ENCODE measurements around the gene FAS.
"Not testable (repeated sequence)": the region's sequence is repeated elsewhere in the genome, so short reads cannot be mapped to it uniquely, and the experiment has no call there.

FAS gene

DNA sequence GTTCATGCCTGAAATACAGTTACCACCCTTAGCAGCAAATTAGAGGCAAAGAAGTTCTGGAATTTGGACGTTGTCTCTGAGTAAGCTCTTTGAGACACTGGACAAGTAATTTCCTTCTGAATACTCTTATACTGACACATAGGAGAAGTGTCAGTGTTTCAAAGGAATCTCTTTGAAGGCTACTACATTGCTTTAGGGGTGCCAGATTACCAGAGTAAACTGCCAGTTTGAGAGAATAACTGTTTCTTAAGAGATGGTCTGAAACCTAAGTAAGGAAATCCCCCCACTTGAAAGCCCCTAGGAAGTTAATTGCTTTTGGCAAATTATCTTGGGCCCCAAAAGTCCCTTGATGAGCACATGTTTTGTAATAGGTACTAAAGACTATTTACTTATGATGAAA, 3.4 kb downstream of the FAS start:
- Histone ChIP-seq H3K27me3 (replicated peaks; ENCODE audit: control insufficient read depth, insufficient read depth, low read length) (no peaks in the 10 kb centered on the region), H3K4me3 (ENCODE audit: low read length) (peak overlapping the region; percentile 98), H3K36me3 (ENCODE audit: control insufficient read depth, insufficient read depth, low read length, severe bottlenecking) (no peaks in the 10 kb centered on the region), H3K9me3 (ENCODE audit: control insufficient read depth, low read length) (no peaks in the 10 kb centered on the region), H3K9ac (ENCODE audit: low read length) (peak overlapping the region; percentile 99), H3K4me1 (ENCODE audit: control insufficient read depth, insufficient read depth, low read length) (peaks cover 49% of the 10 kb centered on the region)
- DNase-seq (ENCODE audit: low read depth): peak; percentile 46

DNA sequence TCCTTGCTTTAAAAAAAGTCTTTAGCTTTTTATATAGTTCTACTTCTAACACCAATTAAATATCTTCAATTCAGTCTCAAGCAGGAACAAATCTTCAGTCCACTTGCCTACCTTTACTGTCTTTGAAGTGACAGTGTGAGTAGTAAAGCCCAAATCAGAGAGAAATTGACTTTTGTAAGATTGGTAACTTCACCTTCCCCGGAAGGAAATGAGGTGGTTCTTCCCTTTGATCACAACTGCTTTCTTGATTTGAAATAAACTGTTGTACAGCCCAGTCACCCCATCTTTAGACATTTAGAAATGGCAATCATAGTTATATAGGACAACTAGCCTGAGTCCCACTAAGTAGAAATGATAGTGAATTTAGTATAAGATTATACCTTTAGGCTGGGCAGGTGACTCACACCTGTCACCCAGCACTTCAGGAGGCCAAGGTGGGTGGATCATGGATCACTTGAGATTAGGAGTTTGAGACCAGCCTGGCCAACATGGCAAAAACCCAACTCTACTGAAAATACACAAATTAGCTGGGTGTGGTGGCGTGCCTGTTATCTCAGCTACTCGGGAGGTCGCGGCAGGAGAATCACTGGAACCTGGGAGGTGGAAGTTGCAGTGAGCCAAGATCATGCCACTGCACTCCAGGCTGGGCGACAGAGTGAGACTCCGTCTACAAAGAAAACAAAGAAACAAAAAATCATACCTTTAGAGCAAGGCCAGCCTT, 4.7 kb downstream of the FAS start:
- DNase-seq (ENCODE audit: low read depth): no peak
- Histone ChIP-seq H3K27me3 (replicated peaks; ENCODE audit: control insufficient read depth, insufficient read depth, low read length) (no peaks in the 10 kb centered on the region), H3K9me3 (ENCODE audit: control insufficient read depth, low read length) (no peaks in the 10 kb centered on the region), H3K4me1 (ENCODE audit: control insufficient read depth, insufficient read depth, low read length) (peaks cover 51% of the 10 kb centered on the region), H3K4me3 (ENCODE audit: low read length) (no peak overlapping the region), H3K36me3 (ENCODE audit: control insufficient read depth, insufficient read depth, low read length, severe bottlenecking) (no peaks in the 10 kb centered on the region), H3K9ac (ENCODE audit: low read length) (no peak overlapping the region)

DNA sequence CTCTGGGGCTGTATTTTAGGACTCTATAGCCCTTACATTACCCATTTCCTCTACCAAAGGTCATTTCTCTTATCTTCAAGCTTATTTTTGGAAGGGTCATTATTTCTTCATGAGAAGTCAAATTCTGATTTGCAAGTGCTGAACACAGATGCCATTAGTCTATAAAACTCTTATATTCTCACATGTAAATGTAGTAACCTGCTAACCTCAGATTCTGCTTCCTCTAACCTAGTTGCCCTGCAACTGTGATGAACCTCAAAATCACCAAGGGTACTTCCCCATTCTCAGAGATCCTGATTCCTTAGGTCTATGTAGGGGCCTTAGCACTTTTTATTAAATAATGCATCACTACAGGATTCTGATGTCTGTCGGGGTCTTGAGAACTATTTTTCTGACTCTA, 6.3 kb downstream of the FAS start:
- Histone ChIP-seq H3K4me3 (ENCODE audit: low read length) (no peak overlapping the region), H3K9me3 (ENCODE audit: control insufficient read depth, low read length) (no peaks in the 10 kb centered on the region), H3K27me3 (replicated peaks; ENCODE audit: control insufficient read depth, insufficient read depth, low read length) (no peaks in the 10 kb centered on the region), H3K9ac (ENCODE audit: low read length) (no peak overlapping the region), H3K36me3 (ENCODE audit: control insufficient read depth, insufficient read depth, low read length, severe bottlenecking) (no peaks in the 10 kb centered on the region), H3K4me1 (ENCODE audit: control insufficient read depth, insufficient read depth, low read length) (peaks cover 62% of the 10 kb centered on the region)
- no peak for DNase-seq (ENCODE audit: low read depth)

DNA sequence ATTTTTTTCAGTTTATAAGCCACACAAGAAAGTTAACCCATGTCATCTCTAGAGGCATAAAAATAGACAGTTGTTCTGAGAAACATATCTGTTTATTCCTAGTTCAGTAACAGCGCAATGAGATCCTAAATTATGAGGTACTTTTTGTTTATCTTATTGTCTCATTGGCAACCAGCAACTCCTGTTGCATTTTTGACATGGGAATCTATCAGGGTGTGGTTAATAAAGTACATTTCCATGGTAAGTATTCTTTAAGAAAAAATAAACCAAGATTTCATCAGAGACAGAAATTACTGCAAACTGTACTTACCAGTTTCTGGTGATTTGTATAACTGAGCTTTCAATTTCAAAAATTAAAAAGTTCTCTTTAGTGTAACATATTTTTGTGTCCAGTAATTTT, 9.0 kb downstream of the FAS start:
- DNase-seq (ENCODE audit: low read depth): peak; percentile 46
- Histone ChIP-seq H3K4me1 (ENCODE audit: control insufficient read depth, insufficient read depth, low read length) (peaks cover 43% of the 10 kb centered on the region), H3K9ac (ENCODE audit: low read length) (peak overlapping the region; percentile 82), H3K36me3 (ENCODE audit: control insufficient read depth, insufficient read depth, low read length, severe bottlenecking) (peaks cover 19% of the 10 kb centered on the region), H3K9me3 (ENCODE audit: control insufficient read depth, low read length) (no peaks in the 10 kb centered on the region), H3K4me3 (ENCODE audit: low read length) (peak overlapping the region; percentile 76), H3K27me3 (replicated peaks; ENCODE audit: control insufficient read depth, insufficient read depth, low read length) (no peaks in the 10 kb centered on the region)

DNA sequence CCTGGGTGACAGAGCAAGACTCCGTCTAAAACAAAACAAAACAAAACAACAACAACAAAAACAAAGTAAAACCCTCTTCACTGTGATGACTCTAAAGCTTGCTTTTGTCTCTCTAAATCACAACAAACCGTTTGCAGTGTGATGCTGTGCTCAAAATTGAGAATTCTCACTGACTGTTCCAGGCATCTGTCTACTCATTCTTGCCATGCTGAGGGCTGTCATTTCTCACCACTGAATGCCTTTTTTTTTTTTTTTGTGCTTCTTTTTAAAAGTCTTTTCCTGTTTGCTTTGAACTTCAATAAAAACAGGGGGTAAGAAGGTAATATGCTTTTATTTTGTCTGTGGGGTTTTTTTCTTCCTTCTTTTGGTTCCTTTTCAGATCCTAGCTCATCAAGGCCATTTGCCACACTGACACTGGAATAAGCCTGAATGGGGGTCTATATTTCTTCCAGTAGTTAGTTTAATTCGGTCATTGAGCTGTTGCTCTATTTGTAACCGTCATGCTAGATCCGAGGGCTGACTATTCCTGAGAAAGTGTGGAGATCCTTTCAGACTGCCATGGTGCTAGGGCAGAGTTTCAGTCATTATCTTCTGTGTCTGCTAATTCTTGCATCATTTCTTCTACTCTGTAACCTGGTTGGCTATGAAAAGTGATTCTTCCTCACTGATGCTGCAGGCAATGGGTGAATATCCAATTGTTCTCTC, 10.6 kb downstream of the FAS start:
- peak overlapping the region; percentile 82 for H3K9ac ChIP-seq (ENCODE audit: low read length)
- H3K4me3 ChIP-seq (ENCODE audit: low read length): peak overlapping the region; percentile 76
- peaks cover 31% of the 10 kb centered on the region for H3K4me1 ChIP-seq (ENCODE audit: control insufficient read depth, insufficient read depth, low read length)
- DNase-seq (ENCODE audit: low read depth): no peak
- peaks cover 31% of the 10 kb centered on the region for H3K36me3 ChIP-seq (ENCODE audit: control insufficient read depth, insufficient read depth, low read length, severe bottlenecking)
- H3K27me3 ChIP-seq (replicated peaks; ENCODE audit: control insufficient read depth, insufficient read depth, low read length): no peaks in the 10 kb centered on the region
- no peaks in the 10 kb centered on the region for H3K9me3 ChIP-seq (ENCODE audit: control insufficient read depth, low read length)

DNA sequence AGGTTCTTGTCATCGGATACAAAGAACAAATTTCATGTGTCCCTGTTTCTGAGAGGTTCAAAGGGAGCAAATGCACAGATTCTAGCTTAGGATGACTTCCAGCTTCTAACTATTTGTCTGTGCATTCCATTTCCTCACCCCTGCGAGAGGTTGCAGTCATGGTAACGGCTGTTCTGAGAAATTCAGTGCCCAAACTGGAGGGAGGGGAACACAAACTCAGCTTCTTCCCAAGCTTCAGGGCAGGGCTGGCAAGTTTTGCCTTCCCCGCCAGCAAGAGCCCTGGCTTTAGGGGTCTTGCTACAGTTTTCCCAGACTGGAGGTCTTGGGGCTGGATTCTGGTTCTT, 11.1 kb downstream of the FAS start:
- Histone ChIP-seq H3K27me3 (replicated peaks; ENCODE audit: control insufficient read depth, insufficient read depth, low read length) (no peaks in the 10 kb centered on the region), H3K9ac (ENCODE audit: low read length) (peak overlapping the region; percentile 82), H3K4me1 (ENCODE audit: control insufficient read depth, insufficient read depth, low read length) (peaks cover 28% of the 10 kb centered on the region), H3K9me3 (ENCODE audit: control insufficient read depth, low read length) (no peaks in the 10 kb centered on the region), H3K4me3 (ENCODE audit: low read length) (peak overlapping the region; percentile 76), H3K36me3 (ENCODE audit: control insufficient read depth, insufficient read depth, low read length, severe bottlenecking) (peaks cover 36% of the 10 kb centered on the region)
- DNase-seq (ENCODE audit: low read depth): peak; percentile 65

DNA sequence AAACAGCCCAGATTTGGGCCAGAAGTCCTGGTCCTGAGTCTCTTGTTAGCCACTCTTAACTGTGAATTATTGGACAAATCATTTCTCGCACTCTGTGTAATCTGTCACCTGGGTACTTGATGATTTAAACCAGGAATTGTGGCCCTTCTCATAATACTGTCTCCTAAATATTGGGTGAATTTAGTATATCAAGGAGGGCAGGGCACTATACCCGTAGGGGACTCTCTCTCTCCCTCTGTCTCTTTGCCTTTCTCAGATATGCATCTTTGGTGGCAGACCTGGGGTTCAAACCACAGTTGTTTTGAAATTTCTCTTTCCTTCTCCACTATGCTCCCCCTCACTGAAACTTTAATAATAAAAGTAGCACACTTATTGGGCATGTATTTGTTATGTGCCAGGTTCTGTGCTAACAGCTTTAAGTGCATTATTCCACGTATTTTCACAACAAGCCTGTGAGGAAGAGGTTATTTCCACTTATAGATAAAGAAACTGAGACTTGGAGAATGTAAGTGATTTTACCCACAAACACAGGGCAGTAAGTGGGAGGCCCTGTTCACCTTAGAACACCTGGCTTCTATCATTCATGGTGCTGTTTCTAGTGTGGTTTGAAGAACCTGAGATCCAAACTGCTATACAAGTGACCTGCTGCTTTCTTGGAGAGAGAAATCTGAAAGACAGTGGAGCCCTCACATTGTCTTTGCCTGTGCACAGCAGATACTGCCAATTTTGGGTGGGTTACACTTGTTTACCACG, 11.8 kb downstream of the FAS start:
- peaks cover 42% of the 10 kb centered on the region for H3K36me3 ChIP-seq (ENCODE audit: control insufficient read depth, insufficient read depth, low read length, severe bottlenecking)
- no peak overlapping the region for H3K4me3 ChIP-seq (ENCODE audit: low read length)
- no peaks in the 10 kb centered on the region for H3K27me3 ChIP-seq (replicated peaks; ENCODE audit: control insufficient read depth, insufficient read depth, low read length)
- no peak overlapping the region for H3K9ac ChIP-seq (ENCODE audit: low read length)
- H3K4me1 ChIP-seq (ENCODE audit: control insufficient read depth, insufficient read depth, low read length): peaks cover 25% of the 10 kb centered on the region
- DNase-seq (ENCODE audit: low read depth): no peak
- H3K9me3 ChIP-seq (ENCODE audit: control insufficient read depth, low read length): no peaks in the 10 kb centered on the region

DNA sequence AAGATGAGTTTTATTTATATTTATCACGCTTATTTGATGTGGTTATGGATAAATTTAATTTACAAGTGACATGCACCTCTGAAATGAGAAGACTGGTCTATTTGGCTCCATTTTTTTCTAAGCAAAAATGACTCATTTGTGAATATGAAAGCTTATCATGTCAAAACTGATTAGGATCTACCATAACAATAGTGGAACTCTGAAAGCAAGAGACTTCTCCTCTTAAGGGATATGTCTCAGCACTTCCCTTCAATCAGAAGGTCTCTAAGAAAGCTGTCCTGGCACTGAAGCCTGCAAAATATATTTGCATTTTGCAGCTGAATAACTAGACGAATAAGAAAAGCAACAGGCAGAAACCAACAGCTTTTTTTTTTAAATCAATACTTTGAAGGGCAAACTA, 12.7 kb downstream of the FAS start:
- peak; percentile 47 for DNase-seq (ENCODE audit: low read depth)
- peaks cover 51% of the 10 kb centered on the region for H3K36me3 ChIP-seq (ENCODE audit: control insufficient read depth, insufficient read depth, low read length, severe bottlenecking)
- peaks cover 25% of the 10 kb centered on the region for H3K4me1 ChIP-seq (ENCODE audit: control insufficient read depth, insufficient read depth, low read length)
- no peaks in the 10 kb centered on the region for H3K9me3 ChIP-seq (ENCODE audit: control insufficient read depth, low read length)
- no peak overlapping the region for H3K9ac ChIP-seq (ENCODE audit: low read length)
- no peak overlapping the region for H3K4me3 ChIP-seq (ENCODE audit: low read length)
- no peaks in the 10 kb centered on the region for H3K27me3 ChIP-seq (replicated peaks; ENCODE audit: control insufficient read depth, insufficient read depth, low read length)

DNA sequence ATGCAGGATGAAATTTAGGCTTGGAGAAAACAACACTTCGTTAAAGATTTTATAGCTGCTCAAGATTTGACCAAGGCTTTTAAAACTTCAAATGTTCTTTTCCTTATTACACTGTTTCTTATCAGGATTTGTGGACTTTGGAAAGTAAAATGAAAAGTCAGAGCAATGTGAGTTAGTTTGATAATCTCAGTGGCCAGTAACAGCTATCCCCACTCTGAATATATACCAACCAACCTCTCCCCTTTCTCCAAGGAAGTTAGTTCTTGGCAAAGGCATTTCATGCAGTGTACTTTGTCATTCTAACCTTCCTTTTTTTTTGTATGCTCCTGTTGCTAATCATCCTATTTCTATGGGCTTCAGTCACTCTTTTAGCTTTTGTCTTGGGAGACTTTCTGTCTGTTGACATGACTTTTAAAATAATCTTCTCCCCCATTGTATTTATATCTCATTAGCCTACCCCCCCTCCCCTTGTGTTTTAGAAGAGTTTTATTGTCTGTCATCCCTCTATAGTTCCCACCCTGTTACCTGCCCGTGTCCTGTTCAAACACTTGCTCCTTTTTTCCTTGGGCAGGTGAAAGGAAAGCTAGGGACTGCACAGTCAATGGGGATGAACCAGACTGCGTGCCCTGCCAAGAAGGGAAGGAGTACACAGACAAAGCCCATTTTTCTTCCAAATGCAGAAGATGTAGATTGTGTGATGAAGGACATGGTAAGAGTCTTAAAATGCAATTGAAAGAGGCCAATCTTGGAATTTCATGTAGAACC, 16.7 kb downstream of the FAS start:
- Histone ChIP-seq H3K9me3 (ENCODE audit: control insufficient read depth, low read length) (no peaks in the 10 kb centered on the region), H3K27me3 (replicated peaks; ENCODE audit: control insufficient read depth, insufficient read depth, low read length) (no peaks in the 10 kb centered on the region), H3K36me3 (ENCODE audit: control insufficient read depth, insufficient read depth, low read length, severe bottlenecking) (peaks cover 91% of the 10 kb centered on the region), H3K4me3 (ENCODE audit: low read length) (no peak overlapping the region), H3K9ac (ENCODE audit: low read length) (no peak overlapping the region), H3K4me1 (ENCODE audit: control insufficient read depth, insufficient read depth, low read length) (no peaks in the 10 kb centered on the region)
- no peak for DNase-seq (ENCODE audit: low read depth)

DNA sequence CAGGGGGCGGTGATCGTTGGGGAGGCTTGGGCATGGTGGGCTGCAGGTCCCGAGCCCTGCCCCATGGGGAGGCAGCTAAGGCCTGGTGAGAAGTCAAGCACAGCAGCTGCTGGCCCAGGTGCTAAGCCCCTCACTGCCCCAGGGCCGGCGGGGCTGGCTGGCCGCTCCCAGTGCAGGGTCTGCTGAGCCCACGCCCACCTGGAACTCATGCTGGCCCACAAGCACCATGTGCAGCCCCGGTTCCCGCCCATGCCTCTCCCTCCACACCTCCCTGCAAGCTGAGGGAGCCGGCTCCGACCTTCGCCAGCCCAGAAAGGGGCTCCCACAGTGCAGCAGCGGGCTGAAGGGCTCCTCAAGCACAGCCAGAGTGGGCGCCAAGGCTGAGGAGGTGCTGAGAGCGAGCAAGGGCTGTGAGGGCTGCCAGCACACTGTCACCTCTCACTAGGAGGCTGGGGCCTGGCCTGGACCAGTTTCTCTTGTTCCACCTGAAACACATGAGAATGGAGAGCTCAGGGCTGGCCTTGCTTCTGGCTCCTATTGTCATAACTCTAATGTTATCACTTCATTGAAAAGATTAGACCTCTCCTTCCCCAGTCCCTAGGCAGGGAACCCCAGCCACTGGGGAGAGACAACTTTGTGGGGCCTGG, 28.2 kb downstream of the FAS start:
- Histone ChIP-seq H3K4me1 (ENCODE audit: control insufficient read depth, insufficient read depth, low read length) (peaks cover 11% of the 10 kb centered on the region), H3K36me3 (ENCODE audit: control insufficient read depth, insufficient read depth, low read length, severe bottlenecking) (peaks cover 75% of the 10 kb centered on the region)
- not testable (repeated sequence) for H3K27me3 ChIP-seq (replicated peaks; ENCODE audit: control insufficient read depth, insufficient read depth, low read length); DNase-seq (ENCODE audit: low read depth); H3K4me3 ChIP-seq (ENCODE audit: low read length); H3K9ac ChIP-seq (ENCODE audit: low read length); H3K9me3 ChIP-seq (ENCODE audit: control insufficient read depth, low read length)
